T-helper 1 cell treated with Interleukin-12 subunit alpha and Interleukin-12 subunit beta and Interleukin-4 antibody, amounts not matched to agents 30 ng/mL and 1 ng/mL, for 36 hours (primary cell): ENCODE results near the gene MEP1A. TPM values are rescaled to one million over a fixed set of nuclear protein-coding genes. Genes with fewer than 3 reads are reported as not detected.
"Not testable (repeated sequence)": the region's sequence is repeated elsewhere in the genome, so short reads cannot be mapped to it uniquely, and the experiment has no call there.

Source experiments
- intact Hi-C: fragments of 100-400 bp; cut with micrococcal nuclease; formaldehyde crosslinking; loops from one replicate; pipeline ENCODE4 v1.15.1; 2024
- total RNA-seq: library from RNA; stranded (reverse); gene quantifications from 2 replicates; pipeline ENCODE4 v1.2.3, GENCODE V29; 2022

Gene MEP1A
- total RNA-seq = not detected in 2 replicates

GRCh38 chr6:46793138-46793537 is at the start of gene MEP1A:
TSS of gene MEP1A (plus strand) at chr6:46793389. CDS start at chr6:46793399, 10 bp downstream.
- intact Hi-C loops = no loop called here

- intact Hi-C loops = no loop called here
These were observed 49.6 kb upstream of the MEP1A start for GRCh38 chr6:46743425-46744158.

- intact Hi-C loops = not testable (repeated sequence)
These were observed 48.9 kb upstream of the MEP1A start for GRCh38 chr6:46744159-46744725.

GRCh38 chr6:46745973-46746372 is 47.2 kb upstream of the MEP1A start:
- intact Hi-C loops = no loop called here

GRCh38 chr6:46746696-46747095 is 46.5 kb upstream of the MEP1A start, which contains the start of gene ANKRD66:
TSS of gene ANKRD66 (plus strand) at chr6:46746933. CDS start at chr6:46751949, 5,016 bp downstream.
- intact Hi-C loops = no loop called here

GRCh38 chr6:46748940-46749503 is 44.2 kb upstream of the MEP1A start:
- intact Hi-C loops = no loop called here

GRCh38 chr6:46749731-46750130 is 43.5 kb upstream of the MEP1A start:
- intact Hi-C loops = no loop called here

- intact Hi-C loops = no loop called here
These were observed 41.5 kb upstream of the MEP1A start for GRCh38 chr6:46751658-46752057.

GRCh38 chr6:46755865-46756264 is 37.3 kb upstream of the MEP1A start:
- intact Hi-C loops = no loop called here

GRCh38 chr6:46756469-46757213 is 36.5 kb upstream of the MEP1A start:
- intact Hi-C loops = no loop called here

- intact Hi-C loops = no loop called here
These were observed 36.0 kb upstream of the MEP1A start for GRCh38 chr6:46757214-46757596.

GRCh38 chr6:46758960-46759753 is 34.0 kb upstream of the MEP1A start:
- intact Hi-C loops = no loop called here

- intact Hi-C loops = no loop called here
These were observed 32.3 kb upstream of the MEP1A start for GRCh38 chr6:46760925-46761324.

GRCh38 chr6:46763466-46763865 is 29.7 kb upstream of the MEP1A start:
- intact Hi-C loops = no loop called here

- intact Hi-C loops = not testable (repeated sequence)
These were observed 28.9 kb upstream of the MEP1A start for GRCh38 chr6:46764280-46764679.

- intact Hi-C loops = no loop called here
These were observed 28.2 kb upstream of the MEP1A start for GRCh38 chr6:46764961-46765360.

- intact Hi-C loops = no loop called here
These were observed 21.2 kb upstream of the MEP1A start for GRCh38 chr6:46772016-46772415.

GRCh38 chr6:46772762-46773161 is 20.4 kb upstream of the MEP1A start:
- intact Hi-C loops = no loop called here

- intact Hi-C loops = no loop called here
These were observed 19.9 kb upstream of the MEP1A start for GRCh38 chr6:46773201-46773855.

- intact Hi-C loops = not testable (repeated sequence)
These were observed 18.5 kb upstream of the MEP1A start for GRCh38 chr6:46774736-46775135.
